HepG2 (cell line): ENCODE results near the gene SKIL. TPM values are rescaled to one million over a fixed set of nuclear protein-coding genes. Genes with fewer than 3 reads are reported as not detected.

Experiments used
- ERF ChIP-seq: IDR thresholded peaks from 2 replicates; pipeline ENCODE4 v1.6.1; 2018; ENCODE audit warnings: missing biosample characterization, missing genetic modification reagents
- FOXJ3 ChIP-seq: sonication (generic); formaldehyde crosslinking; IDR thresholded peaks from 2 replicates; pipeline ENCODE4 v1.4.0; 2020; ENCODE audit warnings: missing genetic modification reagents, mild to moderate bottlenecking, borderline replicate concordance
- JARID2 ChIP-seq: sonication (generic); formaldehyde crosslinking; IDR thresholded peaks from 2 replicates; pipeline ENCODE4 v1.8.1; 2023; ENCODE audit warnings: missing genetic modification reagents, inconsistent platforms; ENCODE audit not compliant: insufficient replicate concordance
- PCBP2 ChIP-seq: fragments of 200-400 bp; formaldehyde crosslinking; optimal IDR thresholded peaks from 2 replicates; pipeline ENCODE3; 2018; ENCODE audit warnings: low read length, low read depth; ENCODE audit not compliant: poor library complexity, severe bottlenecking
- ZNF12 ChIP-seq: sonication (generic); formaldehyde crosslinking; IDR thresholded peaks from 2 replicates; pipeline ENCODE4 v1.5.0; 2020; ENCODE audit warnings: missing genetic modification reagents
- ZNF510 ChIP-seq: sonication (generic); formaldehyde crosslinking; IDR thresholded peaks from 2 replicates; pipeline ENCODE4 v1.4.0; 2020; ENCODE audit warnings: low read depth, mild to moderate bottlenecking, missing genetic modification reagents
- ZNF724P ChIP-seq: sonication (generic); formaldehyde crosslinking; IDR thresholded peaks from 2 replicates; pipeline ENCODE4 v1.8.0; 2022; ENCODE audit warnings: missing genetic modification reagents, borderline replicate concordance
- polyA plus RNA-seq, 8 experiments: library from polyadenylated mRNA; depleted of rRNA in 3 of 8; stranded (reverse) in 7 of 8; unstranded in 1 of 8; fragments of >200 nt; fragmentation: Illumina TruSeq in 4 of 8; extraction: Trizol in 4 of 8; gene quantifications; 2 replicates each; pipeline versions ENCODE4 v1.2.1 to v1.2.3, GENCODE V29; 2011 to 2016; ENCODE audit warnings: low read depth in 4 of 8, missing spikeins in 1 of 8, mixed read lengths in 1 of 8; ENCODE audit not compliant: insufficient read depth in 1 of 8
- total RNA-seq, 5 experiments: library from RNA; depleted of rRNA; stranded (reverse); fragments of >200 nt; fragmentation: Illumina TruSeq; extraction: Trizol; gene quantifications; 2 replicates each; pipeline ENCODE4 v1.2.3, GENCODE V29; 2016; ENCODE audit warnings: low read depth in 1 of 5
- TF ChIP-seq, protein P1 (sequence below): IDR thresholded peaks from 2 replicates; pipeline ENCODE4 v1.6.1; 2012; ENCODE audit warnings: low read depth, low read length, improper control_type of control experiment
- TF ChIP-seq, protein P2 (sequence below): sonication (generic); formaldehyde crosslinking; IDR thresholded peaks from 2 replicates; pipeline ENCODE4 v1.4.0; 2020; ENCODE audit warnings: missing genetic modification reagents, borderline replicate concordance
- TF ChIP-seq, protein P3 (sequence below): sonication (generic); formaldehyde crosslinking; IDR thresholded peaks from 2 replicates; pipeline ENCODE4 v1.8.0; 2022; ENCODE audit warnings: low read depth, missing genetic modification reagents
- TF ChIP-seq, protein P4 (sequence below): conservative IDR thresholded peaks from 2 replicates; pipeline ENCODE4 v1.6.1; 2018; ENCODE audit warnings: missing genetic modification reagents
- TF ChIP-seq, protein P5 (sequence below): sonication (generic); formaldehyde crosslinking; IDR thresholded peaks from 2 replicates; pipeline ENCODE4 v1.4.0; 2020; ENCODE audit warnings: missing genetic modification reagents
- TF ChIP-seq, protein P6 (sequence below): sonication (generic); formaldehyde crosslinking; IDR thresholded peaks from 2 replicates; pipeline ENCODE4 v1.4.0; 2020; ENCODE audit warnings: low read depth, missing genetic modification reagents

The SKIL gene
- total and polyA plus RNA-seq, 2 of the 13 experiments (the other 11 are each of a cell fraction or from before 2014, with no cell fraction given), result 5.2 to 20.7 TPM

DNA sequence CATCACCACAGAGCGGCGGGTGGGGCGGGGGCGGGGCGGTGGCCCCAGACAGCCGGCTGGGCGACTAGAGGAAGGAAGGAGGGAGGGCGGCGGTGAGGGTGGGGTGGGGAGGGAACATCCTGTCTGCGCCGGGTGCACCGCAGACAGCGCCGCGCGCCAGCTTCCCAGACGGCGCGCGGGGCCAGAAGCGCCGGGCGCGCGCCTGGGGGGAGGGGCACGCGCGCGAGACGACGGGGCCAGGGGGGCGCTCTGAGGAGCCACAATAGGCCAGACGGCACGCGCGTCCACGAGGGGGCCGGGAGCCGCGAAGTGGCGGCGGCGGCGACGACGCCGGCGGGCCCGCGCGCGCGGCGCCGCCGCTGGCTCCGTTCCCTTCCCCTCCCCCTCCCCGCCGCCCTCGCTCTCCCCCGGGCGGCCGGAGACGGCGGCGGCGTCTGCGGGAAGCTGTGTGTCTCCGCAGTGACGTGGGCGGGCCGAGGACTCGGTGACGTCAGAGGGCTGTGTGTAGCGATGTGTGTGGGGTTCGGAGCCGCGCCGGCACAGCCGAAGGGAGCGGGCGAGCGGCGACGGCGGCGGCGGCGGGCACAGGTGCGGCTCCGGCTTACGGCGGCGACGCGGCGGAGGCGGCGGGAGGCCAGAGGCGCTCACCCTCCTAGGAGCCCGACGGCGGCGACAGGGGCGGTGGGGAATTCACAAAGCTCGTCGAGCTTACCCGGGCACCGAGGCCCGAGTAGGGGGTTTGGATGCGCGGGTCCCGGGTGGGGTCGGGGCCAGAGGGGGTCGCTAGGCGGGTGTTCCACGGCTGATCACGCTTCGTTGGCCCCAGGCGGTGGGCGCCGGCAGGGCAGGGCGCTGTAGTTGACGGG lies at the start of gene SKIL (continued):
- TF ChIP-seq, protein P1, sequence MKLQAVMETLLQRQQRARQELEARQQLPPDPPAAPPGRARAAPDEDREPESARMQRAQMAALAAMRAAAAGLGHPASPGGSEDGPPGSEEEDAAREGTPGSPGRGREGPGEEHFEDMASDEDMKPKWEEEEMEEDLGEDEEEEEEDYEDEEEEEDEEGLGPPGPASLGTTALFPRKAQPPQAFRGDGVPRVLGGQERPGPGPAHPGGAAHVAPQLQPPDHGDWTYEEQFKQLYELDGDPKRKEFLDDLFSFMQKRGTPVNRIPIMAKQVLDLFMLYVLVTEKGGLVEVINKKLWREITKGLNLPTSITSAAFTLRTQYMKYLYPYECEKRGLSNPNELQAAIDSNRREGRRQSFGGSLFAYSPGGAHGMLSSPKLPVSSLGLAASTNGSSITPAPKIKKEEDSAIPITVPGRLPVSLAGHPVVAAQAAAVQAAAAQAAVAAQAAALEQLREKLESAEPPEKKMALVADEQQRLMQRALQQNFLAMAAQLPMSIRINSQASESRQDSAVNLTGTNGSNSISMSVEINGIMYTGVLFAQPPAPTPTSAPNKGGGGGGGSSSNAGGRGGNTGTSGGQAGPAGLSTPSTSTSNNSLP, result no peak
- TF ChIP-seq ZNF724P (CRISPR knock-in tag), result no peak; the same call in 1 of the 2 replicates
- TF ChIP-seq, protein P2, sequence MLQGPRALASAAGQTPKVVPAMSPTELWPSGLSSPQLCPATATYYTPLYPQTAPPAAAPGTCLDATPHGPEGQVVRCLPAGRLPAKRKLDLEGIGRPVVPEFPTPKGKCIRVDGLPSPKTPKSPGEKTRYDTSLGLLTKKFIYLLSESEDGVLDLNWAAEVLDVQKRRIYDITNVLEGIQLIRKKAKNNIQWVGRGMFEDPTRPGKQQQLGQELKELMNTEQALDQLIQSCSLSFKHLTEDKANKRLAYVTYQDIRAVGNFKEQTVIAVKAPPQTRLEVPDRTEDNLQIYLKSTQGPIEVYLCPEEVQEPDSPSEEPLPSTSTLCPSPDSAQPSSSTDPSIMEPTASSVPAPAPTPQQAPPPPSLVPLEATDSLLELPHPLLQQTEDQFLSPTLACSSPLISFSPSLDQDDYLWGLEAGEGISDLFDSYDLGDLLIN (CRISPR knock-in tag), result no peak
- TF ChIP-seq, protein P3, sequence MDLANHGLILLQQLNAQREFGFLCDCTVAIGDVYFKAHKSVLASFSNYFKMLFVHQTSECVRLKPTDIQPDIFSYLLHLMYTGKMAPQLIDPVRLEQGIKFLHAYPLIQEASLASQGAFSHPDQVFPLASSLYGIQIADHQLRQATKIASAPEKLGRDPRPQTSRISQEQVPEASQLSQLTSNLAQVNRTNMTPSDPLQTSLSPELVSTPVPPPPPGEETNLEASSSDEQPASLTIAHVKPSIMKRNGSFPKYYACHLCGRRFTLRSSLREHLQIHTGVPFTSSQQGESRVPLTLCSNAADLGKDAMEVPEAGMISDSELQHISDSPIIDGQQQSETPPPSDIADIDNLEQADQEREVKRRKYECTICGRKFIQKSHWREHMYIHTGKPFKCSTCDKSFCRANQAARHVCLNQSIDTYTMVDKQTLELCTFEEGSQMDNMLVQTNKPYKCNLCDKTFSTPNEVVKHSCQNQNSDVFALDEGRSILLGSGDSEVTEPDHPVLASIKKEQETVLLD, result peak; percentile 74; the same call in 1 of the 2 replicates
- TF ChIP-seq PCBP2, result no peak
- no peak for TF ChIP-seq ERF (CRISPR knock-in tag)
- TF ChIP-seq, protein P4, sequence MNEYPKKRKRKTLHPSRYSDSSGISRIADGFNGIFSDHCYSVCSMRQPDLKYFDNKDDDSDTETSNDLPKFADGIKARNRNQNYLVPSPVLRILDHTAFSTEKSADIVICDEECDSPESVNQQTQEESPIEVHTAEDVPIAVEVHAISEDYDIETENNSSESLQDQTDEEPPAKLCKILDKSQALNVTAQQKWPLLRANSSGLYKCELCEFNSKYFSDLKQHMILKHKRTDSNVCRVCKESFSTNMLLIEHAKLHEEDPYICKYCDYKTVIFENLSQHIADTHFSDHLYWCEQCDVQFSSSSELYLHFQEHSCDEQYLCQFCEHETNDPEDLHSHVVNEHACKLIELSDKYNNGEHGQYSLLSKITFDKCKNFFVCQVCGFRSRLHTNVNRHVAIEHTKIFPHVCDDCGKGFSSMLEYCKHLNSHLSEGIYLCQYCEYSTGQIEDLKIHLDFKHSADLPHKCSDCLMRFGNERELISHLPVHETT (CRISPR knock-in tag), result peak; percentile 39; the same call in 1 of the 2 replicates
- TF ChIP-seq ZNF12 (CRISPR knock-in tag), result no peak
- TF ChIP-seq, protein P5, sequence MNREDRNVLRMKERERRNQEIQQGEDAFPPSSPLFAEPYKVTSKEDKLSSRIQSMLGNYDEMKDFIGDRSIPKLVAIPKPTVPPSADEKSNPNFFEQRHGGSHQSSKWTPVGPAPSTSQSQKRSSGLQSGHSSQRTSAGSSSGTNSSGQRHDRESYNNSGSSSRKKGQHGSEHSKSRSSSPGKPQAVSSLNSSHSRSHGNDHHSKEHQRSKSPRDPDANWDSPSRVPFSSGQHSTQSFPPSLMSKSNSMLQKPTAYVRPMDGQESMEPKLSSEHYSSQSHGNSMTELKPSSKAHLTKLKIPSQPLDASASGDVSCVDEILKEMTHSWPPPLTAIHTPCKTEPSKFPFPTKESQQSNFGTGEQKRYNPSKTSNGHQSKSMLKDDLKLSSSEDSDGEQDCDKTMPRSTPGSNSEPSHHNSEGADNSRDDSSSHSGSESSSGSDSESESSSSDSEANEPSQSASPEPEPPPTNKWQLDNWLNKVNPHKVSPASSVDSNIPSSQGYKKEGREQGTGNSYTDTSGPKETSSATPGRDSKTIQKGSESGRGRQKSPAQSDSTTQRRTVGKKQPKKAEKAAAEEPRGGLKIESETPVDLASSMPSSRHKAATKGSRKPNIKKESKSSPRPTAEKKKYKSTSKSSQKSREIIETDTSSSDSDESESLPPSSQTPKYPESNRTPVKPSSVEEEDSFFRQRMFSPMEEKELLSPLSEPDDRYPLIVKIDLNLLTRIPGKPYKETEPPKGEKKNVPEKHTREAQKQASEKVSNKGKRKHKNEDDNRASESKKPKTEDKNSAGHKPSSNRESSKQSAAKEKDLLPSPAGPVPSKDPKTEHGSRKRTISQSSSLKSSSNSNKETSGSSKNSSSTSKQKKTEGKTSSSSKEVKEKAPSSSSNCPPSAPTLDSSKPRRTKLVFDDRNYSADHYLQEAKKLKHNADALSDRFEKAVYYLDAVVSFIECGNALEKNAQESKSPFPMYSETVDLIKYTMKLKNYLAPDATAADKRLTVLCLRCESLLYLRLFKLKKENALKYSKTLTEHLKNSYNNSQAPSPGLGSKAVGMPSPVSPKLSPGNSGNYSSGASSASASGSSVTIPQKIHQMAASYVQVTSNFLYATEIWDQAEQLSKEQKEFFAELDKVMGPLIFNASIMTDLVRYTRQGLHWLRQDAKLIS (CRISPR knock-in tag), result no peak
- no peak for TF ChIP-seq JARID2 (CRISPR knock-in tag)
- TF ChIP-seq, protein P6, sequence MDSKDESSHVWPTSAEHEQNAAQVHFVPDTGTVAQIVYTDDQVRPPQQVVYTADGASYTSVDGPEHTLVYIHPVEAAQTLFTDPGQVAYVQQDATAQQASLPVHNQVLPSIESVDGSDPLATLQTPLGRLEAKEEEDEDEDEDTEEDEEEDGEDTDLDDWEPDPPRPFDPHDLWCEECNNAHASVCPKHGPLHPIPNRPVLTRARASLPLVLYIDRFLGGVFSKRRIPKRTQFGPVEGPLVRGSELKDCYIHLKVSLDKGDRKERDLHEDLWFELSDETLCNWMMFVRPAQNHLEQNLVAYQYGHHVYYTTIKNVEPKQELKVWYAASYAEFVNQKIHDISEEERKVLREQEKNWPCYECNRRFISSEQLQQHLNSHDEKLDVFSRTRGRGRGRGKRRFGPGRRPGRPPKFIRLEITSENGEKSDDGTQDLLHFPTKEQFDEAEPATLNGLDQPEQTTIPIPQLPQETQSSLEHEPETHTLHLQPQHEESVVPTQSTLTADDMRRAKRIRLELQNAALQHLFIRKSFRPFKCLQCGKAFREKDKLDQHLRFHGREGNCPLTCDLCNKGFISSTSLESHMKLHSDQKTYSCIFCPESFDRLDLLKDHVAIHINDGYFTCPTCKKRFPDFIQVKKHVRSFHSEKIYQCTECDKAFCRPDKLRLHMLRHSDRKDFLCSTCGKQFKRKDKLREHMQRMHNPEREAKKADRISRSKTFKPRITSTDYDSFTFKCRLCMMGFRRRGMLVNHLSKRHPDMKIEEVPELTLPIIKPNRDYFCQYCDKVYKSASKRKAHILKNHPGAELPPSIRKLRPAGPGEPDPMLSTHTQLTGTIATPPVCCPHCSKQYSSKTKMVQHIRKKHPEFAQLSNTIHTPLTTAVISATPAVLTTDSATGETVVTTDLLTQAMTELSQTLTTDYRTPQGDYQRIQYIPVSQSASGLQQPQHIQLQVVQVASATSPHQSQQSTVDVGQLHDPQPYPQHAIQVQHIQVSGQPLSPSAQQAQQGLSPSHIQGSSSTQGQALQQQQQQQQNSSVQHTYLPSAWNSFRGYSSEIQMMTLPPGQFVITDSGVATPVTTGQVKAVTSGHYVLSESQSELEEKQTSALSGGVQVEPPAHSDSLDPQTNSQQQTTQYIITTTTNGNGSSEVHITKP (CRISPR knock-in tag), result no peak
- TF ChIP-seq ZNF510 (CRISPR knock-in tag), result no peak
- no peak for TF ChIP-seq FOXJ3 (CRISPR knock-in tag)
